Fibroblast of gingiva (primary cell): Measurements from ENCODE around the gene GNB3.
A peak's percentile ranks its signal among the peaks of the same experiment; 100 is the strongest.
"Not testable (repeated sequence)": the region's sequence is repeated elsewhere in the genome, so short reads cannot be mapped to it uniquely, and the experiment has no call there.

Source experiments
- DNase-seq: peaks from one replicate; pipeline ENCODE4 v3.0.0-alpha.2; 2011; ENCODE audit warnings: low read depth

GNB3 gene

DNA sequence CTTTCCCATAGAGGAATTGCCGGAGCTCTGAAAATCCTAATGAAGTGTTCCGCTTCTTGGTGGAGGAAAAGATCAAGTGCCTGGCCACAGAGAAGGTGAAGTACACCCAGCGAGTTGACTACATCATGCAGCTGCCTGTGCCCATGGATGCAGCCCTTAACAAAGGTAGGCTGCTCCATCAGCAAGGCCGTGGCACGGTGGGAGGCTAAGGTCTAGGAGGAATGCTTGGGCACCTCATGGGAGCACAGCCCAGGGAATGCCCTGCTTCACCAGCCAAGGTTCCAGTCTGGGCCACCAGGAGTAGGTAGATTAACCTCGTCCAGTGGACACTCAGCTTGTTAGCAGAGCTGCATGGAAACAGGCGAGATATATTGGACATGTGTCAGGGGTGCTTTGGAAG, 20.2 kb downstream of the GNB3 start:
- DNase-seq: no peak

DNA sequence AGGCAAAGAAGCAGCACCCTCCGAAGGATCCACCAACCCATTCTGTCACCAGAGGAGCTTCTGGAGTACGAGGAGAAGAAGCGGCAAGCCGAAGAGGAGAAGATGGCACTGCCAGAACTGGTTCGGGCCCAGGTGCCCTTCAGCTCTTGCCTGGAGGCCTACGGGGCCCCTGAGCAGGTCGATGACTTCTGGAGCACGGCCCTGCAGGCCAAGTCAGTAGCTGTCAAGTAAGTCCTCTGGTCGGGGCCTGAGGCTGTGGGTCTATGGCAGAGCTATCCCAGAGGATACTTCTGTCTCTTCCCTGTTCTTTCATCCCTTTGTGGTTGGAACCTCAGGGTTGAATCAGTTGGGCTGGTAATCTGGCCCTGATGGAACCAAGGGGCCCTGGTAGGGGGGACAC, 20.7 kb downstream of the GNB3 start:
- no peak for DNase-seq

DNA sequence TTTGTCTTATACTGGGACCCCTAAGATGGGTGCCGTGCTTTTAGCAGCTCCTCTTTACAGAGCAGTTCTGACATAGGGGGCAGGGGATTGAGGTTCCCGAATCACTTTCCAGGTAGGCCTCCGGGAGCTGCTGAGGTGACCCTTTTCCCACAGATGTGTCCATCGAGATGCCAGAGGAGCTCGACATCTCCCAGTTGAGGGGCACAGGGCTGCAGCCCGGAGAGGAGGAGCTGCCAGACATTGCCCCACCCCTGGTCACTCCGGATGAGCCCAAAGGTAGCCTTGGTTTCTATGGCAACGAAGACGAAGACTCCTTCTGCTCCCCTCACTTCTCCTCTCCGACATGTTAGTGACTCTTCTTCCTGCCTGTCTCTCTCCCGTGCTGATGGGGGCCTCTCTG, 22.3 kb downstream of the GNB3 start:
- DNase-seq: no peak

DNA sequence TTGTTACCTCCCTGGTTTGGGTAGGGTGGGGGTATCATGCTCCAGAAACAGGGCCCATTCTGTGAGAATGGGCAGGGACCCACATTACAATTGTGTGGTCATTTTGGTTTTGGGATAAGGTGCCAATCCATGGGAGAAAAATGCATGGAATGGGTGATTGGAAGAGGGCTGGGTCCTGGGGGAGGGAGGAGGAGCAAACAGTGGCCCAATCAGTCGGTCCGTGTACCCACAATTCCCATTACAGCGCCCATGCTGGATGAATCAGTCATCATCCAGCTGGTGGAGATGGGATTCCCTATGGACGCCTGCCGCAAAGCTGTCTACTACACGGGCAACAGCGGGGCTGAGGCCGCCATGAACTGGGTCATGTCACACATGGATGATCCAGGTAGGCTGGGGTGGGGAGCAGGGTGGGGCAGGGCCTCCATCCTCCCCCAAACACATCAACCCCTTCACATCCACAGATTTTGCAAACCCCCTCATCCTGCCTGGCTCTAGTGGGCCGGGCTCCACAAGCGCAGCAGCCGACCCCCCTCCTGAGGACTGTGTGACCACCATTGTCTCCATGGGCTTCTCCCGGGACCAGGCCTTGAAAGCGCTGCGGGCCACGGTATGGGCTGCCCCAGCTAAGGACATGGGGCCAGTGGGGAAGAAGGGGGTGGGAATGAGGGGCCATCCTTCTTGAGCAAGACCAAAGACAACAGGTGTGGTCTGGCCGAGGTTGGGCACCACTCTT, 23.0 kb downstream of the GNB3 start:
- no peak for DNase-seq

DNA sequence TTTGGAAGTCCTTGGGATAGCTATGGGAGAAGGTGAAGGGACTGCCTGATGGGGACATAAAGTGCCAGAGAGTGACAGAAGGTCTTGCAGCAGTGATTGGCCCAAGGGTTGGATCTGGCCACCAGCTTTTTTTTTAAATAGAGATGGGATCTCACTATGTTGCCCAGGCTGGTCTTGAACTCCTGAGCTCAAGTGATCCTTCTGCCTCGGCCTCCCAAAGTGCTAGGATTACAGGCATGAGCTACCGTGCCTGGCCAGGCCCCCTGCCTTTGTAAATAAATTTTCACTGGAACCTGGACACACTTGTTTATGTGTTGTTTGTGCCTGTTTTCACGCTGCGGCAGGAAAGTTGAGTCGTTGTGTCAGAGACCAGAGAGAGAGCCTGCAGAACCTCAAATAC, 24.6 kb downstream of the GNB3 start:
- not testable (repeated sequence) for DNase-seq

DNA sequence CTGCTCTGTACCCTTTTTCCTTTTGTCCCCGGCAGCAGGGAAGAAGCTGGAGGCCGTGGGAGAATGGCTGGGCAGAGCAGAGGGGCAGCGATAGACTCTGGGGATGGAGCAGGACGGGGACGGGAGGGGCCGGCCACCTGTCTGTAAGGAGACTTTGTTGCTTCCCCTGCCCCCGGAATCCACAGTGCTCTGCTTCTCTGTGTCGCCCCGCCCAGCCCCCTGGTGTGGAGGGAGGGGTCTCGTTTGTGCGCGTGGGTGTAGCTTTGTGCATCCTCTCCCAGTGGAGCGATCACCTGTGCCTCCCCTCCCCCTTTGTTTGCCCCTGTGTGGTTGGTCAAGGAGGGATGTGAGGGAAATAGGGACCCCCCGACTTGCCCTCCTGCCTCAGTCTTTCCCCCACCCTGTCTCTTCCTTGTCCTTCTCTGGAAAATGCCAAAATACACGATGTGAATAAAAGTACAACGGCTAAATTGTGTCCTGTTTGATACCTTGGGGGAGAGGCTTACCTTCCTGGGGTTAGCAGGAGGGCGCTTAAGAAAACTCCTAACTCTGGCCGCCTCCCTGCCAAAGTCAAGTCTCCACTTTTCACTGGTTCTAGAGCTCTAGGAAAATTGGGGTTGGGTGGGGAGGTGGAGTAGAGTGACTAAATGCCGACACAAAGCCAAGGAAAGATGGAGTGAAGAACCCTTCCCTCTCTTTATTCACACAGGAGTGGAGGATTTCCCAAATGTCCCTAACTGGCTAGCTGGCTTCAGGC, 25.6 kb downstream of the GNB3 start:
- no peak for DNase-seq

DNA sequence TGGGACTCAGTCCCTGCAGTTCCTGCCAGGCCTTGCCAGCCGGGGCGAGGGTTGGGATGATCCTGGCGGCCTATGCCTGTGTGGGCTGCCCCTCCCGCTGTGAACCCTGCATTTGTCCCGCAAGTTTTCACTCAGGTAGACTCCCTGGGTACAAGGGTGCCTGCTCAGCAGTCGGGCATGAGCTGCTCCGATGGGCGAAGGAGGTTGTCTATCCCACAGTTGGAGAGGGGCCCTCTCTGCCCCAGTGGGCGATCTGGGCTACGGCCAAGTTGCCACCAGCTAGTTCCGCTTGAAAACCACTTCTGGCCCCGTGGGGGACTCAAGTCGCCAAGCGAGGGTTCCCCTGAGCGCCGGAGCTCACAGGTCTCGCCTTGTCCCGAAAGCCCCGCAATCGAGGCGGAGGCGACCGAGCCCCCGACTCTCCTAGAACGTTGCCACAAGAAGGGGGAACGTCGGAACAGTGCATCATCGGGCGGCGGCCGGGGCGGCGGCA, 26.2 kb downstream of the GNB3 start:
- DNase-seq: no peak

DNA sequence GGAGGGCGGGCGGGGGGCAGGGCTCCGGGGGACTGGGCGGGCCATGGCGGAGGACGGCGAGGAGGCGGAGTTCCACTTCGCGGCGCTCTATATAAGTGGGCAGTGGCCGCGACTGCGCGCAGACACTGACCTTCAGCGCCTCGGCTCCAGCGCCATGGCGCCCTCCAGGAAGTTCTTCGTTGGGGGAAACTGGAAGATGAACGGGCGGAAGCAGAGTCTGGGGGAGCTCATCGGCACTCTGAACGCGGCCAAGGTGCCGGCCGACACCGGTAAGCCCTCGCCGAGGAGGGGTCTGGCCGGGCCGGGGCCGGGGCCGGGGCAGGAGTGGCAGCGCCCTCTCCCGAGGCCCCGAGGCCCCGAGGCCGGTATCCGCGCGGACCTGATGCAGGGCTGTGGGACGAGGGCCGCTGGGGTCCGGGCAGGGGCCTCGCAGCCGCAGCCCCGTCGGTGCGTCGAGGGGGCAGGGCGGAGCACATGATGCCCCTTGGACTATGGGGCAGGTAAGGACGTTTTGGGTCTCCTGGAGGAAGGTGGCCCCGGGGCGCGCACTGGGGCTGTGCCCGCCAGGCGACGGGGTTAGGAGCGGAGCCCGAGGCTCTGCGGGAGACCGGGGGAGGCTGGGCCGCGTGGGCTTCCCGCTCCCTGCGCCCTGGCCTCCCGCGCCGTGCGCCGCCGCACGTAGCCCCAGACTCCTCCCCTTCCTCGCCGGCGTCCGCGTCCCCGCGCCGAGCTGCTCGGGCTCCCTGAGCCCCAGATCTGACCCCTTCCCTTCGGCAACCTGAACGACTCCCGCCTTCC, 26.9 kb downstream of the GNB3 start, which contains the start of gene TPI1:
TSS of gene TPI1 (plus strand) at position 119 of the 798 bp plus-strand sequence. CDS start at position 155, 36 bp downstream.
- peak; percentile 81 for DNase-seq

DNA sequence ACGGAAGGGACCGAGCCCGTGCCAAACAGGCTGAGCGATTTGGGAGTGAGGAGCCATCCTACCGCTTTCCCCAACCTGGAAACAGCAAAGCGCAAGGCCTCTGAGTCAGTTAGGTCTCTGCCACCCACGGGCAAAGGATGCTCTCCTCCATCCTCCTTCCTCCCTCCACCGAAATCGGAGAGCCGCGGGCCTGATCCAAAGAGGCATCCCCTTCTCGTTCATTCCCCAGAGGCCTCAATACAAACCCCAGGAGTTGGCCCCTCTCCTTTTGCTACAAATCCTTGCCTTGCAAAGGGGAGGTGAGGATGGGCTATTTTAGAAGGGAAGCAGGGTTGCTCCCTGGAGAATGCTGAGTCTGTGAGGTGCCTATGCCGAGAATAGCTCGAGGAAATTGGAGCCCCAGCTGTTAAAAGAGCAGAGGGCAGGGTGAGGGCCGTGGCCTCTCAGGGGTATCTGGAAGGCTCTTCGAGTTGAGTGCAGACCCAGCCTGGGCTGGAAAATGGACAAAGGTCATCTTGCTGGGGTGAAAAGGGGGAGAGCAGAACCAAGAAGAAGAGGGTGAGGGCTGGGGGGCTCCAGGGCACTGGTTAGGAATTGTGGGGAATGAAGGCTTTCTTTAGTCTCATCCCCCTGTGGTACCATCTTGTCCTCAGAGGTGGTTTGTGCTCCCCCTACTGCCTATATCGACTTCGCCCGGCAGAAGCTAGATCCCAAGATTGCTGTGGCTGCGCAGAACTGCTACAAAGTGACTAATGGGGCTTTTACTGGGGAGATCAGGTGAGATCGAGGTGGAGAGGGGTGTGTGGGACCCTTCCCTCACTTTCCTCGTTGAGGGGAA, 27.7 kb downstream of the GNB3 start:
- no peak for DNase-seq

DNA sequence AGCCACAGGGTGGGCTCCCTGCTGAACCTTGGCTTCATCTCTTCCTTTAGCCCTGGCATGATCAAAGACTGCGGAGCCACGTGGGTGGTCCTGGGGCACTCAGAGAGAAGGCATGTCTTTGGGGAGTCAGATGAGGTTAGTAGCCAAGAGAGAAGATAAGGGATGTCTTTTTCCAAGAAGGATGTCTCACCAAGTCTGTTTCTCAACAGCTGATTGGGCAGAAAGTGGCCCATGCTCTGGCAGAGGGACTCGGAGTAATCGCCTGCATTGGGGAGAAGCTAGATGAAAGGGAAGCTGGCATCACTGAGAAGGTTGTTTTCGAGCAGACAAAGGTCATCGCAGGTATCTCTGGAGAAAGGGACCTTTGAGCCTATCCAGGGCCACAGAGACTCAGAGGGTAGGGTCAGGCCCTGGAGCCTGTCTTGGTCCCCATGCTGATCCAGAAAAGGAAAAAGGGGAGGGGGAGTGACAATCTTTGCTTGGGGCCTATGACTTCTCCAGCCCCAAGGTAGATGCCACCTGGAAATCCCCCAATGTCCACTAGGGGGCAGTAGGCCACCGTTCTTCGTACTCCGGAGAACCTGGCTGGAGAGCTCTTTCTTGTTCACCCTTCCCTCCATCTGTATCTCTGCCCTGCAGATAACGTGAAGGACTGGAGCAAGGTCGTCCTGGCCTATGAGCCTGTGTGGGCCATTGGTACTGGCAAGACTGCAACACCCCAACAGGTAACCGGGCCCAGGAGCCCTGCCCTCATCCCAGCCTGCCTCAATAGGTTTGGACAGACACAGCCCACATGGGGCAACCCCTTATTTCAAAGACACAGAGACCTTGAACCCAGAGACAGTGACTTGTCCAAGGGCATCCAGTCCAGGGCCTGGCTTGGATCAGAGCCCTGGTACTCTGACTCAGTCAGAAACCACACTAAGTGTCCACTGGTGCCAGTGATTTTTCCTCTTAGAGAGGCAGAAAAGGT, 28.6 kb downstream of the GNB3 start:
- peak; percentile 56 for DNase-seq

DNA sequence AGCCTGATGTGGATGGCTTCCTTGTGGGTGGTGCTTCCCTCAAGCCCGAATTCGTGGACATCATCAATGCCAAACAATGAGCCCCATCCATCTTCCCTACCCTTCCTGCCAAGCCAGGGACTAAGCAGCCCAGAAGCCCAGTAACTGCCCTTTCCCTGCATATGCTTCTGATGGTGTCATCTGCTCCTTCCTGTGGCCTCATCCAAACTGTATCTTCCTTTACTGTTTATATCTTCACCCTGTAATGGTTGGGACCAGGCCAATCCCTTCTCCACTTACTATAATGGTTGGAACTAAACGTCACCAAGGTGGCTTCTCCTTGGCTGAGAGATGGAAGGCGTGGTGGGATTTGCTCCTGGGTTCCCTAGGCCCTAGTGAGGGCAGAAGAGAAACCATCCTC, 29.6 kb downstream of the GNB3 start:
- peak; percentile 28 for DNase-seq

DNA sequence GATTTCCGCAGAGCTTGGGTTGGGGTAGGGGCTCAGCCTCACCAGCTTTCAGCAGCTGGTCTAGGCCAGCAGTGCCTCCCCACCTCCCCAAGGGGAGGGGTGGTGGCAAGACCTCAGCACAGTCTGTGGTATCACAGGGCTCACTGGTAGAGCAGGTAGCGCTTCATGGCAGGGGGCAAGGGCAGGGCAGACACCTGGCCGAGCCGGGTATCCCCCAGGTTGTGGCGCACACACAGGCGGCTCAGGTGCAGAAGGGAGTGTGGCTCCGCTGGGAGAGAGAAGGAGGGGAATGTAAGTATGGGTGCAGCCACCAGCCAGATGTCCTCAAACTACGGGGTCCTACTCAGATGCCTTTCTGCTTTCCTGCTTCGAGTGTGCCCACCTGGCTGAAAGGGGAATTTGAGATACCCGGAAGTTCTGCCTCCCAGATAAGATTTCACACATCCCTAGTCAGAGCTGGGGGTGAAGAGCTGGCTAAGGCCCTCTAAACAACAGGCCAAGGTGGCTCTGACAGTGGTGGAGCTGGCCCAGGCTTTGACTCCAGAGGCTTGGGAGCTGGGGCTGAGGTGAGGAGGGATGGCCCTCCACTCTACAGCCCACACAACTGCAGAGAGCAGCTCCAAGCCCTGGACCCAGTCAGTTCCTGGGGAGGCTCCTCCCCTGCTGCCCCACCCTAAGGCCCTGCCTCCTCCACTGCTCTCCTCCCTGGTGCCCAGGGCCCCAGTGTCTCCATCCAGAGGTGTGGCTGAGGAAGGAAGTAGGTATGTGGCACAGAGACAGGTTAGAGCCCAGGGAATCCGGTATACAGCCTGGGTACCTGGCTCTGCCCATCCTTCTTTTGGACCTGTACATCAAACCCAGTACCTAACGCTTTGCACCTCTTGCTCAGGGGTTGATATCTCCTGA, 30.6 kb downstream of the GNB3 start:
- no peak for DNase-seq

DNA sequence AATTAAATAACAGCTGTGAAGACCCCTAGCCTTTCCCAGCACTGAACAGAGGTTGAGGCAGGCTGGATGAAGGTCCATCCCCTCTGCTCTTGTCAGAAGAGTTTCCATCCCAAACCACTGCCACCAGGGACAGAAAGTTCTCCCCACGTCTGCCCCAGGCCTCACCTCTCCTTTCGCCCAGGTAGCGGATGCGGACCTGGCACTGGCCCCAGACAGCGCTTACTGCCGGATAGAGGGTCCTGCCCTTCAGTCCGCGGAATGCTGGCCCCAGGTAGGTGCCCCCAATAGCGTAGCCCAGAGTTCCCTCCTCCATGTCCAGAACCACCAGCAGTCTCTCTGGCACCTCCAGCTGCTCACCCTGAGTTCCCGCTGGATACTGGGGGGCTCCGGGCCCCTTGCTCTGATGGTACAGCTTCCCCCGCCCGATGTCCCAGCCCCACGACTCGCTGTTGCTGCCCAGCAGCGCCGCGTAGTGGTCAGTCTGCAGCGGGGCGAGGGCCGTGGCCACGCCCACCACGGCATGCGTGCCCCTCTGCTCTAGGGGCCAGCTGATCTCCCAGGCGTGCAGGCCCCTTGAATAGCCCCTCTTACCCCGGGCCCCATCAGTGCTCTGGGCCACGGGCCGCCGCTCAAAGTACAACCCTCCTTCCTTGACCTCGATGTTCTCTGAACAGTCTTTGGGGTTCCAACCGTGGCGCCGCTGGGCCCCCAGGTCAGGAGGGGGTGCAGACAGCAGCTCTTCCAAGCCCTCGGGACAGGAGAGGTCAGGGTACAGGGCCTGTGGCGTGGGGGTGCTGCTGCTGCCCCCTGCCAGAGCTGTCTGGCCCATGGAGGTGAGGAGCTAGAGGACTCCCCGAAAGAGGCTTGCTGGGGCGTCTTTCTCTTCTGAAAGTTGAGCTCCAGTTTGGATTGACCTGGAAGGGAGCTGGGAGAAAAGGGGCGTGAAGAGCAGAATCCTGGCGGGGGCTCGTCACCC, 31.6 kb downstream of the GNB3 start:
- peak; percentile 58 for DNase-seq

DNA sequence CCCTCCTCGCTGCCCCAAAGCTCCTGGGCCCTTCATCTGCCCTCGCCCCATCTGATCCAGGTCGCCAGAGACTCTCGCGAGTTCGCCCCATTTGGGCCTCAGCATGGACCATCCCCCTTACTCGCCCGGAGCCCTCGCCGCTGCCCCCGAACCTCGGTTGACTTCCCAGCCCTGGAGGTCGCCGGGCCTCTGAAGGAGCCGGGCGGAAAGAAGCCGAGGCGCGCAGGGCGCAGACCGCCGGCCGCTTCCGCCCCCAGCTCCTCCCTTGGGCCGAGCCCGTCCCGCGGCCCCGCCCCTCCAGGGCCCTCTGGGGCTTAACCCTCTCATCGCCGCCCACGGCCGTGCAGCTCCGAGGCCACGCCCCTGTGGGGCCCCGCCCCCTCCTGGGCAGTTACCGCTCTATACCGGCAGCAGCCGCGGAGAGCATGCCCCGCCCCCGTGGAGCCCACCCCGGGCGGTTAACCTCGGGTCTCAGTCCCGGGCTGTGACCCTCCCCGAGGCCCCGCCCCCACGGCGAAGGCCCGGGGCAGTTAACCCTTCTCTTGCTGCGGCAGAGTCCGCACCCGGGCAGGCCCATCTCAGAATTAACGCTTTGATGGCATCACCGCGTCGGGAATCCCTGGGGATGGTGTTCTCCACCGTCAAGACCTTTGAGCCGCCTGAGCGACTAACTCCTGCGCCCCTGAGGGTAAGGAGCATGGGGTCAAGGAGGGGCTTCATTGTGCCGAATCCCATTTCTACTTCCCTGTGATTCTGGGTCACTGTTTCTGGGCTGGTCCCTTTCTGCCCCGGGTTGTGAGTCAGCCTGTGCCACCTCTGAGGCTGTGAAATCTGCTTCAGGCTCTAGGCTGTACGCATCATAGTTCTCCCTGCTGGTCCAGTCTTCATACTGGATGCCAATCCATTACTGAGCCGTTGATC, 32.6 kb downstream of the GNB3 start, which contains the start of gene SPSB2:
TSS of gene SPSB2 (minus strand) at position 210 of the 921 bp plus-strand sequence. CDS start 402 bp downstream, outside the sequence.
- DNase-seq: peak; percentile 95

DNA sequence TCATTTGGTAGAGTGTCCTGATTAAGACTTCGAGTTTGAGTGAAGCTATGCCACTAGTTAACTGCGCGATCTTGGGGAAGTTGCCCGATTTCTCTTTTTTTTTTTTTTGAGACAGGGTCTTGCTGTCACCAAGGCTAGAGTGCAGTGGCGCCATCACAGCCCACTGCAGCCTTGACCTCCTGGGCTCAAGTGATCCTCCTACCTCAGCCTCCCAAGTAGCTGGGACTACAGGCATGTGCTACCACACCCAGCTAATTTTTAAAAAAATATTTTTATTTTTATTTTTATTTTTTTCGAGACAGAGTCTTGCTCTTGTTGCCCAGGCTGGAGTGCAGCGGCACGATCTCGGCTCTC, 33.3 kb downstream of the GNB3 start:
- not testable (repeated sequence) for DNase-seq

DNA sequence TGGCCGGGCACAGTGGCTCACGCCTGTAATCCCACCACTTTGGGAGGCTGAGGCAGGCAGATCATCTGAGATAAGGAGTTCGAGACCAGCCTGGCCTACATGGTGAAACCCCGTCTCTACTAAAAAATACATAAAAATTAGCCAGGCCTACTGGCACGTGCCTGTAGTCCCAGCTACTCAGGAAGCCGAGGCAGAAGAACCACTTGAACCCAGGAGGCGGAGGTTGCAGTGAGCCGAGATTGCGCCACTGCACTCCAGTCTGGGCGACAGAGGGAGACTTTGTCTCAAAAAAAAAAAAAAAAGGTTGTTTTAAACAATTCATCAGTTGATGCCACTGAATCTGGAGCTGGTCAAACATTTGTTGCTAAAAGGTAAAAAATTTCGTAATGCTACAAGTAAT, 39.1 kb downstream of the GNB3 start:
- DNase-seq: not testable (repeated sequence)

DNA sequence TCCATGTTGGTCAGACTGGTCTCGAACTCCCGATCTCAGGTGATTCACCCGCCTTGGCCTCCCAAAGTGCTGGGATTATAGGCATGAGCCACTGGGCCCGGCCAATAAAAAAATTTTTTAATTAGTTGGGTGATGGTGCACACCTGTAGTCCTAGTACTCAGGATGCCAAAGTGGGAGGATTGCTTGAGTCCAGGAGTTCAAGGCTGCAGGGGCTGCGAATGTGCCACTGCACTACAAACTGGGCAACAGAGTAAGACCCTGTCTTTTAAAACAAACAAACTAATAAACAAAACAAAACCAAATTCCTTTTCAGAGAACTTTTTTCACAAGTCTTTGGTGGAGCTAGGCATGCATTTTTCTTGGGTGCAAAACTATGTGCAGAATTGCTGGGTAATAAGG, 42.5 kb downstream of the GNB3 start:
- no peak for DNase-seq
